Transverse colon (tissue), 4 donors: Measurements from ENCODE around the gene IFT81. TPM values are rescaled to one million over a fixed set of nuclear protein-coding genes. Genes with fewer than 3 reads are reported as not detected.
A peak's percentile ranks its signal among the peaks of the same experiment; 100 is the strongest.

Experiments used
- DNase-seq: peaks from one replicate; pipeline ENCODE4 v3.0.0-alpha.2; 2019
- H3K27ac ChIP-seq, 4 donors: fragments of 200-600 bp; sonication (generic); 2 replicates each; pipeline ENCODE4 v1.5.1; 2016 to 2018; ENCODE audit warnings: inconsistent platforms in 4 of 4
- H3K27me3 ChIP-seq: fragments of 200-600 bp; sonication (generic); 2 replicates; pipeline ENCODE4 v1.5.1; 2017; ENCODE audit warnings: inconsistent platforms
- H3K36me3 ChIP-seq, 4 donors: fragments of 200-600 bp; sonication (generic); 2 replicates each; pipeline ENCODE4 v1.5.1; 2017 to 2019; ENCODE audit warnings: inconsistent platforms in 4 of 4
- H3K4me1 ChIP-seq, 4 donors: fragments of 200-600 bp; sonication (generic); 2 replicates each; pipeline ENCODE4 v1.5.1; 2017 to 2020; ENCODE audit warnings: inconsistent platforms in 4 of 4
- H3K4me3 ChIP-seq, 4 donors: fragments of 200-600 bp; sonication (generic); 1 replicate in 1 of 4; 2 replicates in 3 of 4; pipeline versions ENCODE4 v1.5.1 to v1.6.1; 2017 to 2019; ENCODE audit warnings: inconsistent platforms in 4 of 4
- H3K9me3 ChIP-seq, 2 donors: fragments of 200-600 bp; sonication (generic); 2 replicates each; pipeline ENCODE4 v1.5.1; 2017 to 2019; ENCODE audit warnings: inconsistent platforms in 2 of 2
- CTCF ChIP-seq, 5 experiments: fragments of 200-600 bp in 3 of 5; fragments of 450-650 bp in 2 of 5; sonication (generic) in 3 of 5; IDR thresholded peaks; 1 replicate in 2 of 5; 2 replicates in 3 of 5; pipeline ENCODE4 v1.5.1; 2016 to 2017; ENCODE audit warnings: antibody characterized with exemption in 5 of 5, inconsistent platforms in 3 of 5, mild to moderate bottlenecking in 2 of 5, moderate library complexity in 1 of 5
- EP300 ChIP-seq: sonication (generic); formaldehyde crosslinking; IDR thresholded peaks from one replicate; pipeline ENCODE4 v1.6.1; 2017; ENCODE audit warnings: antibody characterized with exemption, low read depth
- POLR2A ChIP-seq: fragments of 450-650 bp; IDR thresholded peaks from one replicate; pipeline ENCODE4 v1.6.1; 2016; ENCODE audit warnings: antibody characterized with exemption, mild to moderate bottlenecking, moderate library complexity
- POLR2AphosphoS5 ChIP-seq, 3 donors: sonication (generic); formaldehyde crosslinking; IDR thresholded peaks; one replicate each; pipeline ENCODE4 v1.6.1; 2016; ENCODE audit warnings: antibody characterized with exemption in 3 of 3
- WGBS, 2 donors: methylation state at CpG; one replicate each; pipeline ENCODE4 v1.1.5; 2018; ENCODE audit warnings: low coverage in 1 of 2; 5-methylcytosine and 5-hydroxymethylcytosine counted together
- in situ Hi-C, 4 donors: fragments of 200-750 bp; cut with MboI; loops; one replicate each; pipeline versions ENCODE4 v1.15.0 to v1.15.1; 2017; ENCODE audit warnings: low sequenced_read_pairs in 3 of 4, low pct_ligation_motif_present in 1 of 4, low pct_unique_long_range_greater_than_20kb in 1 of 4
- intact Hi-C: fragments of 100-400 bp; cut with DNase I; formaldehyde crosslinking; loops from one replicate; pipeline ENCODE4 v1.15.1; 2023; ENCODE audit warnings: low total_unique reads
- total RNA-seq, 4 donors: library from RNA; depleted of rRNA; stranded (reverse); fragments of >200 nt; gene quantifications; one replicate each; pipeline ENCODE4 v1.1.0, GENCODE V29; 2016

The IFT81 gene
- total RNA-seq, 4 donors from 2014 or later: 2.6 to 14.8 (median 6.4) TPM

DNA sequence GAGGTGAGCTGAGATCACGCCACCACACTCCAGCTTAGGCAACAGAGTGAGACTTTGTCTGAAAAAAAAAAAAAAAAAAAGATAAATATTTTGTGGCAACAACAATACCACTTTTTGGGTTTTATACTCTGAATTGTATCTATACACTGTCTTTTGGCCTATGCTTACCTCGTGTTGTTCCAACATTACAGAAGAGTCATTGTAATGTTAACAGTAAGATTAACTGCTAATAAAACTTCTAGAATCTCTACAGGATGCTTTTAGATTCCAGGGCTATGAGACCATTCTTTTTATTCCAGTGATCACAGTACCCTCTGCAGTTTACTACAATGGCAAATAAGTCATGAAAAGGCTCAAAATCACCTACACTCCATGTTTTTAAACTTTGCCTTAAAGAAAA, 11.6 kb downstream of the IFT81 start:
- intact Hi-C loops: no loop called here
- peak overlapping the region in 2 of 4 donors; percentile 21 to 31 for H3K27ac ChIP-seq

GRCh38 chr12:110137786-110138185, 13.6 kb downstream of the IFT81 start:
- no peak for TF ChIP-seq CTCF (IDR thresholded peaks at IDR 0.05)
- peak in 1 of 3 donors; percentile 16 for TF ChIP-seq POLR2AphosphoS5 (IDR thresholded peaks at IDR 0.05)
- Histone ChIP-seq H3K27me3 (no peaks in the 10 kb centered on the region), H3K9me3 (no peaks in the 10 kb centered on the region), H3K4me3 (no peak overlapping the region), H3K36me3 (peaks cover 0 to 10% (median 3%) of the 10 kb centered on the region in 4 donors), H3K4me1 (peaks cover 0 to 6% (median 2%) of the 10 kb centered on the region in 4 donors), H3K27ac (no peak overlapping the region)
- no peak for DNase-seq
- intact Hi-C loops (no loop called here), in situ Hi-C loops (no loop called here)
- 81 to 98% methylated on average over 3 of the region's 3 CpGs for WGBS, 2 donors

More for the DNA sequence above, 11.6 kb downstream of the IFT81 start:
- Histone ChIP-seq H3K36me3 (peaks cover 0 to 10% (median 3%) of the 10 kb centered on the region in 4 donors), H3K9me3 (no peaks in the 10 kb centered on the region), H3K27me3 (no peaks in the 10 kb centered on the region), H3K4me1 (peaks cover 0 to 6% (median 2%) of the 10 kb centered on the region in 4 donors), H3K4me3 (no peak overlapping the region)
- in situ Hi-C loops: no loop called here
- no peak for DNase-seq
- 75 to 77% methylated on average over 2 of the region's 2 CpGs for WGBS, 2 donors
- TF ChIP-seq POLR2AphosphoS5 (IDR thresholded peaks at IDR 0.05) (no peak), EP300 (no peak), POLR2A (no peak), CTCF (IDR thresholded peaks at IDR 0.05) (no peak)

DNA sequence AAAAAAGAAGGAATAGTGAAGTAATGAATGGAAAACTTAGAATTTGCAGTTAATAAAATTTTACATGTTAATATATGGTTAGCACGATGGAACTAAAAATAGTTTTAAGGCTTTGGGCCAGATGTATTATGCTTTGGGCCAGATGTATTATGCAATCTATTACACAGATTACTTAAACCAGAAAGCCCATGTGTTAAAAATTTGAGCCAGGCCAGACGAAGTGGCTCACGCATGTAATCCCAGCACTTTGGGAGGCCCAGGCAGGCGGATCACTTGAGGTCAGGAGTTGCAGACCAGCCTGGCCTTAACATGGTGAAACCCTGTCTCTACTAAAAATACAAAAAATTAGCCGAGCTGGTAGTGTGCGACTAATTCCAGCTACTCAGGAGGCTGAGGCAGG, 17.2 kb downstream of the IFT81 start:
- no peaks in the 10 kb centered on the region for H3K9me3 ChIP-seq
- H3K27me3 ChIP-seq: no peaks in the 10 kb centered on the region
- 72 to 76% methylated on average over 3 to 6 of the region's 6 CpGs for WGBS, 2 donors
- peak; percentile 29 for DNase-seq
- TF ChIP-seq CTCF (IDR thresholded peaks at IDR 0.05) (no peak), POLR2AphosphoS5 (IDR thresholded peaks at IDR 0.05) (peak; percentile 25 to 61 (median 56)), EP300 (no peak)
- in situ Hi-C loops: no loop called here
- peak overlapping the region; percentile 7 to 64 (median 34) for H3K27ac ChIP-seq
- intact Hi-C loops: no loop called here
- H3K4me1 ChIP-seq: no peaks in the 10 kb centered on the region
- peaks cover 0 to 7% (median 3%) of the 10 kb centered on the region in 4 donors for H3K36me3 ChIP-seq
- H3K4me3 ChIP-seq: no peak overlapping the region

- intact Hi-C loops: no loop called here
- in situ Hi-C loops: no loop called here
- no peak overlapping the region for H3K27ac ChIP-seq
- H3K4me1 ChIP-seq: no peaks in the 10 kb centered on the region
- H3K27me3 ChIP-seq: no peaks in the 10 kb centered on the region
- H3K4me3 ChIP-seq: no peak overlapping the region
- peaks cover 0 to 11% (median 0%) of the 10 kb centered on the region in 4 donors for H3K36me3 ChIP-seq
- WGBS, 2 donors: 87 to 91% methylated on average over 2 of the region's 2 CpGs
- no peaks in the 10 kb centered on the region for H3K9me3 ChIP-seq
- no peak for DNase-seq
- no peak for TF ChIP-seq EP300
- TF ChIP-seq CTCF (IDR thresholded peaks at IDR 0.05): no peak
- no peak for TF ChIP-seq POLR2AphosphoS5 (IDR thresholded peaks at IDR 0.05)
- no peak for TF ChIP-seq POLR2A
Observed at GRCh38 chr12:110146986-110147385, 22.8 kb downstream of the IFT81 start.
